ENCODE data around the gene CDC5L.

GRCh38 chr6:44487586-44487985 lies 100.1 kb downstream of the CDC5L start:
- TF ChIP-seq CTCF (IDR thresholded peaks at IDR 0.05): no peak
- no peak for TF ChIP-seq POLR2A (IDR thresholded peaks at IDR 0.05)
